ENCODE results near the gene MAPK1.

Gene MAPK1

DNA sequence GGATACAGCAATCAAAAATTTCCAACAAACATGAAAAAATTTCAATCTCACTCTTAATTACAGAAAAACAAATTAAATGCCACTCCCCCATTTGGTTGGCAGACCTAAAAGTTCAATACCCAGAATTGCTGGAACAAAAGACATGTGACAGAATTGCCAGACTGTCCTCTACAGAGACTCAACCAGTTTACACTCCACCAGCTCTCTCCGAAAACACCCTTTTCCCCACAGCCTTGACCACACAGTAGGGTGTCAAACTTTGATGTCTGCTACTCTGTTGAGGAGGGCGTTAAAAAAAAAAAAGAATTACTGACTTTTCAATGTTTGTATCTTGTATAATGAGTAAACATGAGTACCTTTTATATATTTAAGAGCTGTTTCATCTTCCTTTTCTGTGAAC lies 87.2 kb downstream of the MAPK1 start:
- DNase-seq = no peak

DNA sequence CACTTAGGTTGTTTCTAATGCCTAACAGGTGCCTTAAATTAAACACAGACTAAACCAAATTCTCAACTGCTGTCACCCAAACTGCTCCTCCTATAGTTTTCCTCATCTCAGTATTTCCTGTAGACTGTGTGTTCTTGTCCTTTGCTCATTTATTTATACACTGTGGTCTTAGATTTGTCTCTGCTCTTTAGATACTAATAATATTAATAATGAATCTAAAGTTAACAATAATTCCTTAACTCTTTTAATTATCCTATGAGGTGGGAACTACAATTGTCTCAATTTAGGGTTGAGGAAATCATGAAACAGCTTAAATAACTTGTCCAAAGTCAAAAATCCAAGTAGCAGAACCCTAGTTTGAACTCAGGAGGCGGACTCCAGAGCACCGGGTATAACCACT lies 88.0 kb downstream of the MAPK1 start:
- DNase-seq = no peak

DNA sequence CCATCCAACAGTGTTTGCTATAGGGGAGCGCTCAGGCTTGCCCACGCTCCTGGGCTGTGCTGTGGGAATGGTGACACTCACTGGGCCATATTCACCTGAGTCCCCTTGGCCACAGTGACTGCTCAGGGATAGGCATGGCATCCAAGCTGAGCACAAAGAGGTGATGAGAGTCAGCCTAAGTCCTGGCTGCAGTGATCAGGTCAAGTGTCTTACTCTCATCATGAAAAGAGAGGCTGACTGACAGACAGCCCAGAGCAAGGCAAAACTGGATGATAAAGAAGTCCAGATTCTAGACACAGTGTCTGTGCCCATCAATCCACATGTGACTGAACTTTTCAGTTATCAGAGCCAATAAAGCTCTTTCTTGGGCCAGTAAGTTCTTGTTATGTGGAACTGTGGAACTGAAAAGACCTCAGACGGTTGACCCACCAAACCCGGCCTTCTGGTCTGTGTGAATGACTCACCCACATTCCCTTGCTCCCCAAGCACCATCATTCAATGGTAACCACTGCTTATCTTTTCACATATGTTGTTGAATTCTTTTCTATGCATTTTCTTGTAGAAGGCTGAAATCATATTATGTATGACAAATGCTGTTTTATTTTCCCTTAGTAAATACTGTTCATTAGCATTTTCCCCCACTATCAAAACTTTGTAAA lies 88.6 kb downstream of the MAPK1 start:
- no peak for DNase-seq

DNA sequence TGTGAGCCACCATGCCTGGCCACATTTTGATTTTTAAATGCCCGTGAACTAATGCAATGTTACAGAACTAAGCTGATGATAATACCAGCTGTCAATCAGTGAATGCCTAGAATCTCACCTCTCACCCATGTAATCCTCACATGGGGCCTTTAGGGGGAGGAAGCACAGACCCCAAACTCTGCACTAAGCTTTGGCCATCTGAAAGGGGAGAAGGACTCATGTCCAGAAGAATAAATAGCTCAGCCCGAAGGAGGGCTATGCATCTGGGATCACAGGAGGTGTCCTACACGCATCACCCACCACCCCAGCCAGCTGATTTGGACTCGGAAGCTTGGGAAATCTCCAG lies 95.8 kb downstream of the MAPK1 start:
- no peak for DNase-seq

DNA sequence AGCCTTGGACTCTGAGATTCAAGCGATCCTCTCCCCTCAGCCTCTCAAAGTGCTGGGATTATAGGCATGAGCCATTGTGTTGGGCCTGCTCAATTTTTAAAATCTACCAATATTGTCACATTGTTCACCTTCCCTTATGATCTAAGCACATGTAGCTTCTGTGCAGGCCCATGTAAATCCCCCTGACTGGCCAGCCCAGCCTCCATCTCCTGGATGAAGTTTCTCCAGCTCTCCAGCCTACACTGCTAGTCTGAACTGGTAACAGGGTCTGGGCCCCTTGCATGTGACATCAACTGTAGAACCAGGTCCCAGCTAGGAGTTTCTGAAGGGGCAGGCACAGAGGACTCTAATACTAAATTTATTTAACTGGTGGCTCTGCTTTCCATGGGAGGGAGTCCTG lies 99.0 kb downstream of the MAPK1 start:
- no peak for DNase-seq

DNA sequence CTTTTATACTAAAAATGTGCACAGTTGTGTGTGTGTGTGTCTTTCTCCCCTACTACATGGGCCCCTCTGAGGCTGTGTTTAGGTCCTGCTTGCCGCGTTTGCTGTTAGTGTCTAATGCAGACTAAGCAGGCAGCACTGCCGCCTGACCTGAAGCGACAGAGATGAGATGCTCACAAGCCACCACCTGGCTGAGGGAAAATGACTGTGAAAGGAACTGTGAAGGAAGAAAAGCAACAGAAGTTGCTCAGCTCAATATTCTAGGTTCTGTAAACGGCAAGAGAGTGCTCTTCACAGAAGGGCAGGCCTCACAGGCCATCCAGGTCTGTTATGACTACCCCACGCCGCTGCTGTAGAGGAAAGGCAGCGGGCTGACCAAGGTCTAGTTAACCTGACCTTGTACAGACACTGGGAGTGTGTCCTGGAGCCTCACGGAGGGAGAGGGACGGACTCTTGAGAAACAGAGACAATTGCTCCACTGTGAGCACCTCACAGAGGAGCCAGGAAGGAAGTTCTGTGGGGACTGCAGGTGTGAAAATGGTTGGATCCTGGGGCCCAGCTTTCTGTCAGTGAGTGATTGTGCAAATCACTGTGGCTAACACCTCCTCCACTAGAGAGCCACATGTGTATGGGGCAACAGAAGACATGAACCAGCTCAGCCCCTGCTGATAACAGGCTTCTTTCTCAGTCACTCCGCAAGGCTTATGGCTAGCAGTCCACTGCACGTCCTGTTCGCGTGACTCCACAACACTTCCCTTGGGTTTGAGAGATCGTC lies 100.6 kb downstream of the MAPK1 start:
- DNase-seq = no peak

DNA sequence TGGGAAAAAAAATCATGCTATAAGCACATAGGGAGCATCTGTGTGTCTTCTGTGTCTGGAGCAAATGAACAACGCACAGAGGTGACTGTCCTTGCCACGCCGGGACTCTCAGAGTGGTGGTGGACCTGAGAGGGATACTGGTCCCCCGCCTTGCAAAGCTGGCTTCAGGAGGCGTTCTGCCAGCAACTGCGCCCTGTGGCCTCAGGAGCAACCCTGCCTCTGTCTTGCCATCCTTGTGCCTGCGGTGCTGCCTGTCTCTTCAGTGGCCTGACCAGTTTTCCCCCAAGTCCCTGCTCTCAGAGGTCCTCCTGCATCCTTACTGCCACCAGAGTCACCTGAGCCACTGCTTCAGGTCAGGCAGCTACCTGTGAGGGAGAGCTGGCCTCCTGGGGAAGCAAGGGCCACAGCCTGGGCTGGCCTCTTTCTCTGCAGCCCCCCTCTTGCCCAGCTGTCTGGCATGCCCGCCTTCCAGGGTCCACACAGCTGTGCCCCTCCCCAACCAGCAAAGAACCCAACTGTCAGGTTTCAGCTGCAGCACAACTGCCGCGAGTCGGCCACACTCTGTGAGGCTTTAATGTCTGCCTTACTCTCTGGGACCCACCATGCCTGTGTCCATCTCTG lies 101.4 kb downstream of the MAPK1 start:
- no peak for DNase-seq

DNA sequence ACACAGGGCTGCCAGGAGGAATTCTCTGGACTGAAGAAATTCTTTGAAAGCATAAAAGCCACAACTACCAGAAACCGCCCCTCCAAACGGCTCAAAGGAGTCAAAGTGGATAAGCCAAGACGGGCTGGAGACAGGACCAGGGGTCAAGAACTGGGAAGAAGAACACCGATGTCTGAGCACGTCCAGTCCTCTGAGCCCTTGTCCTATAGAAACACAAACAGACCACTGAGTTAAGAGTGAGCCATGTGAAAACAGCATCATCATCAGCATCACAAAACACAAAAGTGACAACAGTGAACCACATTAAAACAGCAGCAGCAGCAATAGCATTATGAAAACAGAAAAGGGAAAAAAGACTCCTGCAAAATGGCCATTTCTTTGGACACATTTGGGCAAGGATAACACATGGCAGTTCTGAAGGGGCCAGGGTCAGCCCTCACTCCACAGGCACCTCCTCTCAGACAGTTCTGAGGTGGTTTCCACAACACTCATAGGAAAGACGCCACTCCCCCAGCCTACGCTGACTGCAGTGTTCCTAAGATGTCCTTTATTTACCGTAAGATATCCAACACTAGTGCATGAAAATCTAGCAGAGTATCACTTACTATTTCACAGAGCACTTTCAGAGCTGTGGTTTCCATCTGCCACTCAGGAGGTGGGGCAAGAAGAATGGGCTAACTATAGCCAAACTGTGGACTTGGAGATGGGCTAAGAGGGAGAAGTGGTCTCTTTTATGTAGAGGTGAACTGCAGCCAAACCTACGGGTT lies 103.2 kb downstream of the MAPK1 start:
- no peak for DNase-seq

DNA sequence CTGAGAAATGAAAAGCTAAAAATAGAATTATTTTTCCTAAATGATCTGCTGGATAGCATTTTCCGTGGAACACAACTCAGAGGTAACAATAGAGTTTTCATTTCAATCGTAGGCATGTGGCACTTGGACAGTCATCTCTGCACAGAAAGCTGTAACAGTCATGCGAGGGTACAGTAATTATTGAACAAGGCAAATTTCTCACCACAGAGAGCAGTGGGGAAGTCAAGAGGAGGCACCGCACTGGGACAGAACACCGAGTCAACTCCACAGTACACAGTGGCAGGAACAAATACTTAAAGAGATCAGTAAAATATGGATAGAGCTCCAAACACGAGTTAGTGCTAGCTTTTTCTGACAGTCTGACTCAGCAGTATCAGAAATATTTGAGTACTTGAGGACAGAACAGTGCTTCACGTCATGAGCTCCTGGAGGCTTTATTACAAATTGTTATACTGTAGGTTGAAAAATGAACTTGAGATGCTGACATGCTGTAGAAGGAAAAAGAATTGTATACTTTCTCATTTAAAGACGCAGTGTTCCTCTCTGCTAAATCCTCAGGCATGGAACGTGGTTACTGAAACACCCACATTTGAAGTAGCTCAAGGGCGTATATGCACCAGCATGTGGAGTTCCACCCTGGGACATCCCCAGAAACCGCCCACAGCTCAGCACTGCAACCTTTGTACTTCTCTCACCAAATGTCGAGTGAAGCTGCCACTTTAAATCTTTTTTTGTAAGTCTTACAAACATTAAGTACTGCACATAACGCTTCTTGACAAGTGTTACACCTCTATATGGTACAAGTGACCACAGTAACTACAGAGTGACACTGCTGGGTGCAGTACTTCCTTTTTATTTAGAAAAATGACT lies 104.5 kb downstream of the MAPK1 start:
- no peak for DNase-seq

DNA sequence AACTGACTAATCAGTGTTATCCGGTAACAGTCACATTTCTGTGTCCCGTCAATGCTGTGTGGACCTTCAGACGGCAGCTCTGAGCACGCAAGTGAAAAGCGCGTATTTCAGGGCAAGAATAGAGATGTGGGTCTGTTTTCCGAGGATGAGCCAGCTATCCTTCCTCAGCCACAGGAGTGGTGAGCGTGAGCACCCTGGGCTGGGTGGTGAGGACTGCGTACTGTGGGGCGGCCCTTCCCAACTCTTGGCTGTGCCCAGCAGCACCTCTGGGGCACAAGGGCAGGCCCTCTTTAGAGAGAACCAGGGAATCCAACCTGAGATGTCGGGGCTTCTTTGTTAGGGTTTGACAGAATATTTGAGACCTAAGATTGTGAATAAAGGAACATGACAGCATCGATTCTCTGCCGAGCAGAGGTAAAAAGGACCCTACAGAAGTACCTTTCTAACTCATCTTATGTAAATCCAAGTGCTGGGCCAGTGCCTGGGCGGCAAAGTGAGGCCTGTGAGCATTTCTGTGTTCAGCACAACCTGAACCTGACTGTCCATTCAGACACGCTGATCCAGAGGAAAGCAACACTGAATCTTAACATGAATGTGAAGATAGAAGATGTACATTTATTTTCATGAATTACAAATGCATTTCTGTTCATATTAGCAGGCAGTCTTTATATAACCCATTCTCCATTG lies 105.3 kb downstream of the MAPK1 start:
- no peak for DNase-seq

DNA sequence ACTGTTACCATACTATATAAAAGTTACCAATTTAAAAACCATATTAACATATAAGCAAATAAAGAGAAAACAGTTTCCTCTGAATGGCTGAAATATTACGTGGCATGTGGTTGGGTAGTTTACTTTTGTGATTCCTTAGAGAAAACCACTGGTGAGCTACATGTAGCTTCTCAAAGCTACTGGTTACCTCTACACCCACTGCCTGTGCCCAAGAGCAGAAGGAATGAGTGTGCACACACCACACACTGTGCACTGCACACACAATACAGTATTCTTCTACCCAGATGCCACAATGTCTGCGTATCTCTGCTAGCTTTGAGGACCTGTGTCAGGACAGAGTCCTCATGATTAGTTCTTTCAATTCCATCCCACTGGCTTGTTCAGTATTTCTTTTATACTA lies 106.4 kb downstream of the MAPK1 start:
- no peak for DNase-seq

DNA sequence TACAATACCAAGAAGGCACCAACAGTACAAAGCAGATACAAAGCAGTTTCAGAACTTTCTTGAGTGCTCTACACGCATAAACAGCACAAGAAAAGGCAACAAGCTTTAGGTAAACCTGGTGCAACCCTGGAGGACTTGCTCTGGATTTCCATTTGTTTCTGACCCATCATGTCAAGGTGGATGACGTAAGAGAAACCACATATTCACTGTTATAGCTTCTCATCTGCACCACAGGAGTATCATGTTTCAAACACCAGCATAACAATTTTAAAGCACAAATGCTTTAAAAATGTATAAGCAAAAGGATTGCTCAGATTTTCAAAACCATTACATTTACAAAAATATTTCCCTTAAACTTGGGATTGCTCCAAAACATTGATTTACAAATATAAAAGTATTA lies 106.8 kb downstream of the MAPK1 start:
- DNase-seq = no peak

DNA sequence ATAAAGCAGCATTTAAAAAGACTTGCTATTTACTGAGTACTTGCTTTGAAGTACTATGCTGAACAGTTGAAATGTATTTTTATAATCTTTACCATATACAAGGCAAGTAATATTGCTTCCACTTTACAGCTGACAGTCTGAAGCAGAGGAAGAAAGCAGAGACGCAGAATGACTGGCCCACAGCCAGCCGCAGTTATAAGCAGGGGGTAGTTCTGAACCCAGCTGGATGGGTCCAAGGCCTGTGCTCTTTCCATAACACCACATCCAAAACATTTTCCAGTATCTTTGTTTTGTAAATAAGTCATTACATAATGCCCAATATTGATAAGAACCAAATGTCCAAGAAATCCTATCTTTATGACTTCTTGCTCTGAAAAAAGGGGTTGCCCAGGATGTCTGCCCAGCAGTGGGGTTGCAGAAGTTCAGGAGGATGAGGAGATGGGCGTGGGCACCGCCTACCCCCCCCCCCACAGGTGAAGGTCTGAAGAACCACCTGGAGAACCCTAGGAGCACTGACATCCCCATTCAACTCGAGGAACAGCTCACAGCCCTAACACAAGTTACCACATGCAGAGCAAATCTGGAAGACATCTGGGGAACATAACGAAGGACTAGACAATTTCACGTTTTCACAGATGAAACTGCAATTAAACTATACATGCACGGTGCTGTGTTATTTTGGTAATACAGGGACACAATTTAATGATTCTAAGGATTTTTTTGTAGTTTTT lies 107.6 kb downstream of the MAPK1 start:
- no peak for DNase-seq

DNA sequence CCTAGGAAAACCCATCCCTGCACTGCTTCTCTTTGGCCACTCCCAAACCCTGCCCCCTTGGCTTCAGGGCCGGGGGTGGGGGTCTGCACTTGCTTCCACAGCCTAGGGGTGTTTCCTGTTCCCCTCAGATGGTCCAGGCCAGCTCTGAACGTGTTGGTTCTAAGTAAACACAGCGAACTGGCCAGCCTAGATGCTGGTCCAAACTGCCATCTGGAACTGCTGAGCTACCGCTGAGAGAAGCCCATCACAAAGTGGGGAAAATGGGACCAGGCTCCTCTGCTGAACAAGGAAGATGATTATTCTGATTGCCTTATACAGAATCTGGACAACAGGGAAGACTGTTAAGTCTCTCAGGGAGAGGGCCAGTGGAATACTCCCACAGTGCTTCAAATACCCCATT lies 108.4 kb downstream of the MAPK1 start:
- no peak for DNase-seq

DNA sequence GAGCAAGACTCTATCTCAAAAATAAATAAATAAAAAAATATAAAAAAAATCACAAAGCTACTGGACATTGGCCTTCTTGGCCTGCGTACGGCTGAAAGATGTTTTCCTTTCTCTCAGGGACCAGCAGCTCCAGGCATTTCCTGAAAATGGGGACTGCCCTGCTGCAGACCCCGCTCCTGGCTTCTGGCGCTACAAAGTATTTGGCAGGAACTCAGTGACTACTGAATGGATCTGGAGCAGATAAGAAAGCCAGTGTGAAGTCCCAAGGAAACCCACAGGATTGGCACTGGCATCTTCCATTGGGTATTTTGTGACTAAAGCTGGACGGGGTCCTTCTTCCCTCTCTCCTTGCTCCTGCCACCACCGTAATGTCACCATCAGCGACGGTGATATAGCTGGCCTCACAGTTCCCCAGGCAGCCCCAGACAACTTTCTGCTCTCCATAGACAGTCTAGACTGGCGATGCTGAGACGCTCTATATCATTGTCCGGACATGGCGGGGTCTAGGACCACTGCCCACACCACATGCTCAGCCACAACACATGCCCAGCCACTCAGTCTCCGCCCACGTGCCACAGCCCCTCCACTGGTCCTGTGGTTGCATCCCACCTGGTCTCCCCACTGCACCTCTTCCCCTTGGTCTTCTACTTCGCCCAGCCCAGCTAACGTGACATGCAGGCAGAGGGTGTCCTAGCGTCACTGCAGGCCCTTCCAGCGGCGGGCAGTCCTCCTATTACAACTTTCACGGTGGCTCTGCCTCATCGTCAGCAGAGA lies 109.2 kb downstream of the MAPK1 start:
- no peak for DNase-seq

DNA sequence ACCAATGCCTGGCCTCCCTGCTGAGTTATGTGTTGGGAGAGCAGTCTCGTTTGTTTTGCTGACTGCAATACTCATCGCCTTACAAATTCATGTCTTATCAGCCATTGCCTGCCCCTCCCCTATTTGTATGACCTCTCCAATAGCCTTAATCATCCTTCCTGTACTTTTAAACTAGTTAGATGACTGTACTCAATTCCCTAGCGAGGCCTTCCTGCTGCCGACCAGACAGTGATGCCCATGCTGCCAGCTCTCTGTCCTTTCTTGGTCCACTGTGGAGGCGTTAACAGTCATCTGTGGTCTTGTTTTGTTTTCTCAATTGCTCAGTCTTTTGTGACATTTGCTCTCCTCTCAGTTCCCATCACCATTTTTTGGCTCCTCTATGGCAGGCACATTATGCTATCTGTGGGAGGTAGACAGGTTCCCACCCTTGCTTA lies 111.6 kb downstream of the MAPK1 start:
- DNase-seq = no peak

DNA sequence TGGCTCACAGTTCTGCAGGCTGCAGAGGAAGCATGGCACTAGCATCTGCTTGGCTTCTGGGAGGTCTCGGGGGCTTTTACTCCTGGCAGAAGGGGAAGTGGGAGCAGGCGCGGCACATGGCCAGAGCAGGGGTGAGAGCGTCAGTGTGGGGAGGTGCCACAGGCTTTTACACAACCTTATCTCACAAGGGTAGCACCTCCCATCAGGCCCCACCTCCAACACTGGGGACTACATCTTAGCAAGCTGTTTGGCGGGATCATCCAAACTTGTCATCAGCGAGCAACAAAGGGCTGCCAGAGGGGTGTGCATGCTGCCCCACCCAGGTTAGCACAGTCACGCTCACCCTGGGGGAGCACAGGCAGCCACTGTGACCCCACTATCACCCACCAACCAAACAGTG lies 112.9 kb downstream of the MAPK1 start:
- no peak for DNase-seq

DNA sequence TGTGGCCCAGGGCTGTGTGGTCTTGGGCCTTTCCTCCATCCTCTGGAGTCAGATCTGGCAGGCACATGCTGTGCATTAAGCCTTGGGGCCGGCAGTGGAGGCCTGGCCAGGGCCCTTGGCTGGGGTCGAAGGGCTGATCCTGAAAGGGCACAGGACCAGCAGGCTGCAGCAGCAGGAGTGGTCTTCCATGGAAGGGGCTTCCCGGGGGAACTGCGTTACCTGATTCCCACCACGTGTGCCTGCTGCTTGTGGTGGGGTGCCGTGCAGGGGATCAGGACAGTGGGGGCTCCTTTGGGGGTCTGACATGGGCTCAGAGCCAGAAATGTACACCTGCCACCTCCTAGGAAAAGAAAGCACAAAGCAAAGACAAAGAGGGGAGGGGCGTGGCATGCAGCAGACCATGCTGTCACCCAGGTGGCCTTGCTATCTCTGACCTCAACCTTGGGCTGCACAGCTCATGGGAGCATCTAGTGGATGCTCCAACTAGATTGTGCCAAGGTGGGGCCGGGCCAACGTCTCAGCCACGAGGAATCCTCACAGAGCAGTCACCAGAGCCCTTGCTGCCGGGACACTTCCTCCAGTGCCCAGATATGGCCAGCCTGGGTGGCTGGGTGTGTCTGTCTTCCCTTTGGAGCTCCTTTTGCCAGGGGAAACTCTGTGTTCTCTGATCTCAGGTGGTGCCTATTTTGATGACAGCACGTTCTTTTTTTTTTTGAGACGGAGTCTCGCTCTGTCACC lies 113.9 kb downstream of the MAPK1 start:
- DNase-seq = no peak

DNA sequence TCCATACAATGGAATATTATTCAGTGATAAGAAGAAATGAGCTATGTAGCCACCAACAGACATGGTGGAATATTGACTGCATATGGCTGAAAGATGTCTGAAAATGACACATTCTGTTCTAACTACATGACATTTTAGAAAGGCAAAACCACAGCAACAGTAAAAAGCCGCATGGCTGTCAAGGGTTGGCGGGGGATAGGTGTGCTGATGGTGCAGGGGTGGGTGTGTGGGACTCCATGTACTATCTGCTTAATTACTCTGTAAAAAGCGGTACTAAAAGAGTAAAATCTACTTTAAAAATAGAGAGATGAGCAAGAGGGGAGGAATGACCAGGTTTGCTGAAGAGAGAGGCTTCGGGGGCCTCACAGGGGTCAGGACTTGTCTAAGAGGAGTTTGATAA lies 115.2 kb downstream of the MAPK1 start:
- no peak for DNase-seq

DNA sequence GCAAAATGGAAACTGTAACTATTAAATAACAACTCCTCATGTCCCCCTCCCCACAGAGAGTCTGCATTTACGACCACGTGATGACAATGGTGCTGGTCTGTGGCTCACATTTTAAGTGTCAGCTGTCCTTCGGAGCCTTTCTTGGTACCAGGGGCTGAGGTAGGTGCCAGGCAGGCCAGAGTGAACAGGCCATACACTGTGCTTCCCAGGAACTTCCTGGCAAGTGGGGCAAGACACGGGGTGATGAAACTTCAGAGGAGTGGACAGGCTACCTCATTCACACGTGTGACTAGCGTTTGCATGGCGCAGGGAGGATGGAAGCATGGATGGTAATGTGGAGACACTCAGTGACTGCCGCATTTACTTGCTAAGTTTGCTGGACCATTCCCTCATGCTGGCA lies 121.5 kb downstream of the MAPK1 start:
- DNase-seq = no peak

Measured in NCI-H1048 (cell line).